Peyer's patch (tissue), 4 donors: ENCODE results near the gene INAFM2.

Experiments
- POLR2A ChIP-seq, 2 donors: fragments of 450-650 bp; IDR thresholded peaks; one replicate each; pipeline ENCODE4 v1.5.1; 2017; ENCODE audit warnings: antibody characterized with exemption in 2 of 2, mild to moderate bottlenecking in 2 of 2, moderate library complexity in 2 of 2
- TF ChIP-seq, protein P1 (sequence below), 6 experiments: fragments of 450-650 bp in 4 of 6; fragments of 200-600 bp in 2 of 6; sonication (generic) in 1 of 6; IDR thresholded peaks; one replicate each; pipeline ENCODE4 v1.5.1; 2017 to 2019; ENCODE audit warnings: antibody characterized with exemption in 6 of 6, mild to moderate bottlenecking in 3 of 6, moderate library complexity in 1 of 6

DNA sequence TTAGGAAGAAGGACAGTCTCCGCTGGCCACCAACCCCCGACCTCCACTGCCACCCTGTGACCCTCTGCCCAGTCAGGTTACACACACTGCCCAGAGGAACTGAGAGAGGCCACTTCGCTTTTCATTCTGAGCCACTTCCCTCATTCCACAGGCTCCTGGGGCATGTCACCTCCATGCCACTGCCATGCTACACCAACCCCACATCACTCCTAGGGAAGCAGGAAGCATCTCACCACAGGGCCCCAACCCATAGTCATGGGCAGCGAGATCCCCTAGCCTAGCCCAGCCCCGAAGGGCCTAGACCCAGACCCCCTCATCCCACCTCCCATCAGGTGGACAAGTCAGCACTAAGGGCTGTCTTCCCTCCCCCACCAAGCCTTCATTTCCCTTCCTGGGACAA lies 17.1 kb upstream of the INAFM2 start:
- TF ChIP-seq, protein P1, sequence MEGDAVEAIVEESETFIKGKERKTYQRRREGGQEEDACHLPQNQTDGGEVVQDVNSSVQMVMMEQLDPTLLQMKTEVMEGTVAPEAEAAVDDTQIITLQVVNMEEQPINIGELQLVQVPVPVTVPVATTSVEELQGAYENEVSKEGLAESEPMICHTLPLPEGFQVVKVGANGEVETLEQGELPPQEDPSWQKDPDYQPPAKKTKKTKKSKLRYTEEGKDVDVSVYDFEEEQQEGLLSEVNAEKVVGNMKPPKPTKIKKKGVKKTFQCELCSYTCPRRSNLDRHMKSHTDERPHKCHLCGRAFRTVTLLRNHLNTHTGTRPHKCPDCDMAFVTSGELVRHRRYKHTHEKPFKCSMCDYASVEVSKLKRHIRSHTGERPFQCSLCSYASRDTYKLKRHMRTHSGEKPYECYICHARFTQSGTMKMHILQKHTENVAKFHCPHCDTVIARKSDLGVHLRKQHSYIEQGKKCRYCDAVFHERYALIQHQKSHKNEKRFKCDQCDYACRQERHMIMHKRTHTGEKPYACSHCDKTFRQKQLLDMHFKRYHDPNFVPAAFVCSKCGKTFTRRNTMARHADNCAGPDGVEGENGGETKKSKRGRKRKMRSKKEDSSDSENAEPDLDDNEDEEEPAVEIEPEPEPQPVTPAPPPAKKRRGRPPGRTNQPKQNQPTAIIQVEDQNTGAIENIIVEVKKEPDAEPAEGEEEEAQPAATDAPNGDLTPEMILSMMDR (IDR thresholded peaks at IDR 0.05), result no peak
- no peak for TF ChIP-seq POLR2A (IDR thresholded peaks at IDR 0.05)
